ENCODE data around the gene PASK.
A peak's percentile ranks its signal among the peaks of the same experiment; 100 is the strongest.

Gene PASK

DNA sequence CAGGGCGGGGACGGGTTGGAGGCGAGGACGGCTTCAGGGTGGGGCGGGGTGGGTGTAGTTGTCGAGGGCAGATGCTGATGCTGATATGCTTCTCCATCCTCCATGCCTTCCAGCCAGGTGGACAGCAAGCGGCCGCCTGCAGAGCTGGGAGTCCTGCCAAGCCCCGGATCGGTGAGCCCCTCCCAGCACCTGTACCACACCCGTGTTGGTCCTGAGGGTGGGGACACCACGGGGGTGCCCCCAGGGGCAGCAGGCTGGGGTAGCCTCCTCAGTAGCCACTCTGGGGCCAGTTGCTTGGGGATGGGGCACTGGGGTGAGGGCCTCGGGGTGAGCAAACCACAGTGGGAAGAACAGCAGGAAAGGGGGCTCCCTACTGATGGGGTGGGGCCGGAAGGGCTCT lies 41.8 kb upstream of the PASK start:
- TF ChIP-seq CTCF (IDR thresholded peaks at IDR 0.05; ENCODE audit: control insufficient read depth, extremely low read depth, insufficient read depth): no peak
- H3K4me3 ChIP-seq (ENCODE audit: low read depth, low read length): no peak overlapping the region
- DNase-seq (ENCODE audit: low read depth): no peak

- DNase-seq (ENCODE audit: low read depth): no peak
- no peak overlapping the region for H3K4me3 ChIP-seq (ENCODE audit: low read depth, low read length)
- TF ChIP-seq CTCF (IDR thresholded peaks at IDR 0.05; ENCODE audit: control insufficient read depth, extremely low read depth, insufficient read depth): no peak
These were observed 41.2 kb upstream of the PASK start for GRCh38 chr2:241190291-241190981.

DNA sequence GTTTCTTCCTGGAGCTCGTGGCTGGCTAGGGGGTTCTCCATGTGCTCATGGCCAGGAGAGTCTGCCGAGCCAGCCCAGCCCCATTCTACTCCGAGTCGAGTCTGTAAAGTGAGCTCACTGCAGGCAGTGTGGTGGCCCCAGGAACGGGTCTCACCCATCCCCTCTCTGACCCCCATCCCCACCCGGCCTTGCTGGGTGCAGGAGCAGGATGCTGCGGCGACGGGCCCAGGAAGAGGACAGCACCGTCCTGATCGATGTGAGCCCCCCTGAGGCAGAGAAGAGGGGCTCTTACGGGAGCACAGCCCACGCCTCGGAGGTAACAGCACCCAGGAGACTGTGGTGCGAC lies 40.6 kb upstream of the PASK start:
- H3K4me3 ChIP-seq (ENCODE audit: low read depth, low read length): no peak overlapping the region
- no peak for TF ChIP-seq CTCF (IDR thresholded peaks at IDR 0.05; ENCODE audit: control insufficient read depth, extremely low read depth, insufficient read depth)
- no peak for DNase-seq (ENCODE audit: low read depth)

- TF ChIP-seq CTCF (IDR thresholded peaks at IDR 0.05; ENCODE audit: control insufficient read depth, extremely low read depth, insufficient read depth): no peak
- peak overlapping the region; percentile 46 for H3K4me3 ChIP-seq (ENCODE audit: low read depth, low read length)
- DNase-seq (ENCODE audit: low read depth): no peak
These were observed 40.0 kb upstream of the PASK start for GRCh38 chr2:241189093-241189855.

GRCh38 chr2:241188361-241189092 lies 39.3 kb upstream of the PASK start, which contains the start of gene ANO7:
Gene ANO7, plus strand, starts transcription at chr2:241188677. Its CDS starts 1,387 bp downstream, at chr2:241190064.
- peak; percentile 67 for DNase-seq (ENCODE audit: low read depth)
- peak within 1 kb of the TSS; percentile 46 for H3K4me3 ChIP-seq (ENCODE audit: low read depth, low read length)
- no peak for TF ChIP-seq CTCF (IDR thresholded peaks at IDR 0.05; ENCODE audit: control insufficient read depth, extremely low read depth, insufficient read depth)

GRCh38 chr2:241187918-241188234 lies 38.6 kb upstream of the PASK start:
- no peak for TF ChIP-seq CTCF (IDR thresholded peaks at IDR 0.05; ENCODE audit: control insufficient read depth, extremely low read depth, insufficient read depth)
- peak overlapping the region; percentile 46 for H3K4me3 ChIP-seq (ENCODE audit: low read depth, low read length)
- DNase-seq (ENCODE audit: low read depth): no peak
